HL-60 (cell line): ENCODE data around the gene PROSER2.

ENCODE experiments used
- DNase-seq, 2 experiments: peaks; one replicate each; pipeline ENCODE4 v3.0.0-alpha.2; 2010 to 2020; ENCODE audit warnings: low read depth in 1 of 2, low spot score in 1 of 2
- H3K27ac ChIP-seq: fragments of 250-450 bp; sonication (Bioruptor Pico); replicated peaks from 2 replicates; pipeline ENCODE4 v1.5.1; 2020; ENCODE audit warnings: mild to moderate bottlenecking, moderate library complexity
- H3K27me3 ChIP-seq: fragments of 250-450 bp; sonication (Bioruptor Pico); 2 replicates; pipeline ENCODE4 v1.5.1; 2021; ENCODE audit warnings: mild to moderate bottlenecking, moderate library complexity; ENCODE audit not compliant: insufficient read depth, poor library complexity, severe bottlenecking
- H3K4me3 ChIP-seq: replicated peaks from 2 replicates; pipeline ENCODE4 v1.5.1; 2011; ENCODE audit warnings: mild to moderate bottlenecking, control low read depth, low read length; ENCODE audit not compliant: insufficient read depth
- CTCF ChIP-seq: IDR thresholded peaks from one replicate; pipeline ENCODE4 v1.5.1; 2011; ENCODE audit warnings: low read length, control low read depth, inconsistent platforms; ENCODE audit not compliant: insufficient read depth
- GABPA ChIP-seq: IDR thresholded peaks from 2 replicates; pipeline ENCODE4 v1.6.1; 2012; ENCODE audit warnings: low read depth
- POLR2AphosphoS5 ChIP-seq: IDR thresholded peaks from 2 replicates; pipeline ENCODE4 v1.6.1; 2012; ENCODE audit warnings: low read depth
- REST ChIP-seq: IDR thresholded peaks from 2 replicates; pipeline ENCODE4 v1.6.1; 2012; ENCODE audit warnings: low read depth; ENCODE audit not compliant: insufficient replicate concordance
- SPI1 ChIP-seq: IDR thresholded peaks from 2 replicates; pipeline ENCODE4 v1.6.1; 2012; ENCODE audit warnings: low read depth, mild to moderate bottlenecking, borderline replicate concordance

Gene PROSER2

GRCh38 chr10:11813177-11813576 is 10.0 kb upstream of the PROSER2 start:
- no peak for TF ChIP-seq REST
- TF ChIP-seq CTCF: no peak
- TF ChIP-seq SPI1: no peak
- TF ChIP-seq GABPA: no peak
- no peak for TF ChIP-seq POLR2AphosphoS5
- DNase-seq: no peak
- Histone ChIP-seq H3K27me3 (no peaks in the 10 kb centered on the region), H3K4me3 (no peak overlapping the region), H3K27ac (no peak overlapping the region)

GRCh38 chr10:11813855-11814567 is 9.1 kb upstream of the PROSER2 start:
- DNase-seq: peak in 1 of 2 experiments; percentile 15
- Histone ChIP-seq H3K27ac (no peak overlapping the region), H3K4me3 (no peak overlapping the region), H3K27me3 (no peaks in the 10 kb centered on the region)
- no peak for TF ChIP-seq POLR2AphosphoS5
- no peak for TF ChIP-seq SPI1
- no peak for TF ChIP-seq CTCF
- TF ChIP-seq REST: no peak
- TF ChIP-seq GABPA: no peak

GRCh38 chr10:11819027-11819426 is 4.1 kb upstream of the PROSER2 start:
- H3K27me3 ChIP-seq: no peaks in the 10 kb centered on the region
- no peak for DNase-seq
- H3K4me3 ChIP-seq: no peak overlapping the region
- no peak for TF ChIP-seq SPI1
- no peak for TF ChIP-seq CTCF
- no peak for TF ChIP-seq POLR2AphosphoS5
- TF ChIP-seq GABPA: no peak
- TF ChIP-seq REST: no peak
- no peak overlapping the region for H3K27ac ChIP-seq
